ENCODE measurements around the gene USP9X. TPM values are rescaled to one million over a fixed set of nuclear protein-coding genes. Genes with fewer than 3 reads are reported as not detected.
"Not testable (repeated sequence)": the region's sequence is repeated elsewhere in the genome, so short reads cannot be mapped to it uniquely, and the experiment has no call there.

The USP9X gene
- total RNA-seq, 1 donor from 2014 or later: 68.3 TPM

GRCh38 chrX:41198410-41198809 lies 113.2 kb downstream of the USP9X start:
- H3K27me3 Mint-ChIP-seq: no peaks in the 10 kb centered on the region
- peaks cover 37% of the 10 kb centered on the region for H3K36me3 Mint-ChIP-seq (ENCODE audit: low read depth)
- ChIA-PET CTCF (no interaction called here), POLR2A (no interaction called here)
- H3K4me3 Mint-ChIP-seq: no peak overlapping the region
- TF ChIP-seq CTCF (IDR thresholded peaks at IDR 0.05): no peak
- intact Hi-C loops (cut with micrococcal nuclease): no loop called here
- no peaks in the 10 kb centered on the region for H3K9me3 Mint-ChIP-seq
- H3K4me1 Mint-ChIP-seq: no peaks in the 10 kb centered on the region
- H3K27ac Mint-ChIP-seq: no peak overlapping the region
- DNase-seq: no peak
- ATAC-seq (ENCODE audit: low read depth): no peak

- no peak overlapping the region for H3K4me3 Mint-ChIP-seq
- TF ChIP-seq CTCF (IDR thresholded peaks at IDR 0.05): no peak
- no peak overlapping the region for H3K27ac Mint-ChIP-seq
- no peaks in the 10 kb centered on the region for H3K9me3 Mint-ChIP-seq
- ChIA-PET POLR2A (no interaction called here), CTCF (no interaction called here)
- ATAC-seq (ENCODE audit: low read depth) (no peak), DNase-seq (no peak)
- intact Hi-C loops (cut with micrococcal nuclease): no loop called here
- H3K4me1 Mint-ChIP-seq: no peaks in the 10 kb centered on the region
- peaks cover 47% of the 10 kb centered on the region for H3K36me3 Mint-ChIP-seq (ENCODE audit: low read depth)
- H3K27me3 Mint-ChIP-seq: no peaks in the 10 kb centered on the region
Measured at GRCh38 chrX:41200785-41201184, 115.5 kb downstream of the USP9X start.

GRCh38 chrX:41209853-41210252 lies 124.6 kb downstream of the USP9X start:
- H3K36me3 Mint-ChIP-seq (ENCODE audit: low read depth): peaks cover 63% of the 10 kb centered on the region
- H3K4me1 Mint-ChIP-seq: no peaks in the 10 kb centered on the region
- CTCF ChIA-PET: no interaction called here
- H3K4me3 Mint-ChIP-seq: no peak overlapping the region
- intact Hi-C loops (cut with micrococcal nuclease): no loop called here
- H3K27ac Mint-ChIP-seq: no peak overlapping the region
- TF ChIP-seq CTCF (IDR thresholded peaks at IDR 0.05): no peak
- H3K27me3 Mint-ChIP-seq: no peaks in the 10 kb centered on the region
- H3K9me3 Mint-ChIP-seq: peaks cover 6% of the 10 kb centered on the region
- DNase-seq (no peak), ATAC-seq (ENCODE audit: low read depth) (no peak)
- POLR2A ChIA-PET: no interaction called here

GRCh38 chrX:41224605-41225004 lies 139.4 kb downstream of the USP9X start:
- H3K27me3 Mint-ChIP-seq: no peaks in the 10 kb centered on the region
- no peaks in the 10 kb centered on the region for H3K4me1 Mint-ChIP-seq
- intact Hi-C loops (cut with micrococcal nuclease): no loop called here
- no peak overlapping the region for H3K27ac Mint-ChIP-seq
- ChIA-PET POLR2A (no interaction called here), CTCF (interaction anchor here (0.6 kb wide), 1 partner anchor 188 kb away, joined by 3 read pairs; no protein-coding TSS in a partner anchor)
- no peak overlapping the region for H3K4me3 Mint-ChIP-seq
- peaks cover 60% of the 10 kb centered on the region for H3K36me3 Mint-ChIP-seq (ENCODE audit: low read depth)
- no peak for TF ChIP-seq CTCF (IDR thresholded peaks at IDR 0.05)
- H3K9me3 Mint-ChIP-seq: no peaks in the 10 kb centered on the region
- ATAC-seq (ENCODE audit: low read depth) (no peak), DNase-seq (no peak)

- ATAC-seq (ENCODE audit: low read depth) (no peak), DNase-seq (no peak)
- no peak for TF ChIP-seq CTCF (IDR thresholded peaks at IDR 0.05)
- CTCF ChIA-PET: no interaction called here
- Mint-ChIP-seq H3K9me3 (no peaks in the 10 kb centered on the region), H3K4me3 (no peak overlapping the region), H3K27ac (no peak overlapping the region), H3K36me3 (ENCODE audit: low read depth) (peaks cover 36% of the 10 kb centered on the region), H3K27me3 (no peaks in the 10 kb centered on the region), H3K4me1 (peaks cover 38% of the 10 kb centered on the region)
- POLR2A ChIA-PET: no interaction called here
- intact Hi-C loops (cut with micrococcal nuclease): no loop called here
Measured at GRCh38 chrX:41233988-41234387, 148.7 kb downstream of the USP9X start.

GRCh38 chrX:41234471-41234870 lies 149.2 kb downstream of the USP9X start:
- peaks cover 38% of the 10 kb centered on the region for H3K4me1 Mint-ChIP-seq
- H3K27ac Mint-ChIP-seq; intact Hi-C loops (cut with micrococcal nuclease); CTCF ChIA-PET; H3K9me3 Mint-ChIP-seq; ATAC-seq (ENCODE audit: low read depth); DNase-seq; H3K27me3 Mint-ChIP-seq; POLR2A ChIA-PET; H3K4me3 Mint-ChIP-seq: not testable (repeated sequence)
- H3K36me3 Mint-ChIP-seq (ENCODE audit: low read depth): peaks cover 33% of the 10 kb centered on the region

All from activated B cell treated with CpG ODN at 0.5 μM for 24 hours (primary cell).